ENCODE results near the gene DENND1B. TPM values are rescaled to one million over a fixed set of nuclear protein-coding genes. Genes with fewer than 3 reads are reported as not detected.

The DENND1B gene
- total and polyA plus RNA-seq, 2 donors (not counting 1 experiment from before 2014, with no cell fraction given): 5.5 to 8.4 TPM

GRCh38 chr1:197773856-197774255 lies 1.4 kb downstream of the DENND1B start:
- no peak overlapping the region for H3K27ac ChIP-seq (ENCODE audit: insufficient read depth, low read length)
- peaks cover 9% of the 10 kb centered on the region for H3K4me1 ChIP-seq (ENCODE audit: control insufficient read depth, extremely low read depth, insufficient read depth, low read length)
- peaks cover 7% of the 10 kb centered on the region for H3K79me2 ChIP-seq (ENCODE audit: control insufficient read depth, insufficient read depth, low read length)
- no peak overlapping the region for H3K9ac ChIP-seq (ENCODE audit: insufficient read depth, low read length)
- H3K27me3 ChIP-seq (ENCODE audit: control insufficient read depth, insufficient read depth, low read length): no peaks in the 10 kb centered on the region
- TF ChIP-seq EZH2 (IDR thresholded peaks at IDR 0.05; ENCODE audit: low read length, missing control alignments) (no peak), CTCF (conservative IDR thresholded peaks at IDR 0.05 in 1 of 2, IDR thresholded peaks at IDR 0.05 in 1 of 2; ENCODE audit: low read depth in 1 of 2, low read length in 2 of 2) (no peak)
- peak overlapping the region; percentile 91 for H3K4me2 ChIP-seq (ENCODE audit: extremely low read depth, insufficient read depth, low read length)
- H3K9me3 ChIP-seq (ENCODE audit: control insufficient read depth, insufficient read depth, low read depth, low read length): no peaks in the 10 kb centered on the region
- no peaks in the 10 kb centered on the region for H3K36me3 ChIP-seq (ENCODE audit: control insufficient read depth, insufficient read depth, low read length)
- H2AFZ ChIP-seq (ENCODE audit: low read length): no peak overlapping the region
- no peaks in the 10 kb centered on the region for H4K20me1 ChIP-seq (ENCODE audit: control insufficient read depth, extremely low read depth, insufficient read depth, low read length)
- H3K4me3 ChIP-seq (replicated peaks in 1 of 4; ENCODE audit: control extremely low read depth in 1 of 4, insufficient read depth in 1 of 4, low read depth in 3 of 4, low read length in 4 of 4): peak overlapping the region; percentile 66 to 73 (median 68)
- DNase-seq (ENCODE audit: low read depth in 2 of 2): peak in 1 of 2 donors; percentile 15

GRCh38 chr1:197771904-197772556 lies 3.2 kb downstream of the DENND1B start:
- Histone ChIP-seq H3K79me2 (ENCODE audit: control insufficient read depth, insufficient read depth, low read length) (peaks cover 7% of the 10 kb centered on the region), H3K27me3 (ENCODE audit: control insufficient read depth, insufficient read depth, low read length) (no peaks in the 10 kb centered on the region), H3K4me1 (ENCODE audit: control insufficient read depth, extremely low read depth, insufficient read depth, low read length) (peaks cover 9% of the 10 kb centered on the region), H4K20me1 (ENCODE audit: control insufficient read depth, extremely low read depth, insufficient read depth, low read length) (no peaks in the 10 kb centered on the region), H3K4me3 (replicated peaks in 1 of 4; ENCODE audit: control extremely low read depth in 1 of 4, insufficient read depth in 1 of 4, low read depth in 3 of 4, low read length in 4 of 4) (no peak overlapping the region), H3K9ac (ENCODE audit: insufficient read depth, low read length) (no peak overlapping the region), H3K9me3 (ENCODE audit: control insufficient read depth, insufficient read depth, low read depth, low read length) (no peaks in the 10 kb centered on the region), H3K27ac (ENCODE audit: insufficient read depth, low read length) (no peak overlapping the region), H3K36me3 (ENCODE audit: control insufficient read depth, insufficient read depth, low read length) (no peaks in the 10 kb centered on the region), H3K4me2 (ENCODE audit: extremely low read depth, insufficient read depth, low read length) (no peak overlapping the region), H2AFZ (ENCODE audit: low read length) (no peak overlapping the region)
- TF ChIP-seq CTCF (conservative IDR thresholded peaks at IDR 0.05 in 1 of 2, IDR thresholded peaks at IDR 0.05 in 1 of 2; ENCODE audit: low read depth in 1 of 2, low read length in 2 of 2): no peak
- no peak for TF ChIP-seq EZH2 (IDR thresholded peaks at IDR 0.05; ENCODE audit: low read length, missing control alignments)
- no peak for DNase-seq (ENCODE audit: low read depth in 2 of 2)

GRCh38 chr1:197771386-197771785 lies 3.9 kb downstream of the DENND1B start:
- no peaks in the 10 kb centered on the region for H4K20me1 ChIP-seq (ENCODE audit: control insufficient read depth, extremely low read depth, insufficient read depth, low read length)
- no peaks in the 10 kb centered on the region for H3K27me3 ChIP-seq (ENCODE audit: control insufficient read depth, insufficient read depth, low read length)
- TF ChIP-seq EZH2 (IDR thresholded peaks at IDR 0.05; ENCODE audit: low read length, missing control alignments) (no peak), CTCF (conservative IDR thresholded peaks at IDR 0.05 in 1 of 2, IDR thresholded peaks at IDR 0.05 in 1 of 2; ENCODE audit: low read depth in 1 of 2, low read length in 2 of 2) (no peak)
- H3K4me1 ChIP-seq (ENCODE audit: control insufficient read depth, extremely low read depth, insufficient read depth, low read length): peaks cover 9% of the 10 kb centered on the region
- H3K4me2 ChIP-seq (ENCODE audit: extremely low read depth, insufficient read depth, low read length): no peak overlapping the region
- no peak overlapping the region for H3K9ac ChIP-seq (ENCODE audit: insufficient read depth, low read length)
- no peaks in the 10 kb centered on the region for H3K9me3 ChIP-seq (ENCODE audit: control insufficient read depth, insufficient read depth, low read depth, low read length)
- no peak overlapping the region for H2AFZ ChIP-seq (ENCODE audit: low read length)
- DNase-seq (ENCODE audit: low read depth in 2 of 2): no peak
- H3K79me2 ChIP-seq (ENCODE audit: control insufficient read depth, insufficient read depth, low read length): peaks cover 7% of the 10 kb centered on the region
- no peaks in the 10 kb centered on the region for H3K36me3 ChIP-seq (ENCODE audit: control insufficient read depth, insufficient read depth, low read length)
- no peak overlapping the region for H3K27ac ChIP-seq (ENCODE audit: insufficient read depth, low read length)
- H3K4me3 ChIP-seq (replicated peaks in 1 of 4; ENCODE audit: control extremely low read depth in 1 of 4, insufficient read depth in 1 of 4, low read depth in 3 of 4, low read length in 4 of 4): no peak overlapping the region

Data from fibroblast of lung (primary cell).